Chondrocyte (in vitro differentiated cells): Measurements from ENCODE around the gene XKR7. TPM values are rescaled to one million over a fixed set of nuclear protein-coding genes. Genes with fewer than 3 reads are reported as not detected.
"Not testable (repeated sequence)": the region's sequence is repeated elsewhere in the genome, so short reads cannot be mapped to it uniquely, and the experiment has no call there.

Experiments
- DNase-seq: peaks from one replicate; pipeline ENCODE4 v3.0.0; 2021; ENCODE audit warnings: mixed read lengths, low spot score
- H3K27ac Mint-ChIP-seq: one replicate; pipeline ENCODE4 v1.8.0; 2021; ENCODE audit warnings: mild to moderate bottlenecking, moderate library complexity, mixed read lengths; ENCODE audit not compliant: unreplicated experiment
- H3K27me3 Mint-ChIP-seq: 2 replicates; pipeline ENCODE4 v1.8.0; 2021; ENCODE audit warnings: low read depth, mixed read lengths
- H3K36me3 Mint-ChIP-seq: 2 replicates; pipeline ENCODE4 v1.8.0; 2021; ENCODE audit warnings: low read depth, mixed read lengths
- H3K4me1 Mint-ChIP-seq: 2 replicates; pipeline ENCODE4 v1.8.0; 2021; ENCODE audit warnings: low read depth, mild to moderate bottlenecking, mixed read lengths
- H3K4me3 Mint-ChIP-seq: one replicate; pipeline ENCODE4 v1.8.0; 2021; ENCODE audit warnings: mild to moderate bottlenecking, moderate library complexity, mixed read lengths; ENCODE audit not compliant: unreplicated experiment
- H3K9me3 Mint-ChIP-seq: 2 replicates; pipeline ENCODE4 v1.8.0; 2021; ENCODE audit warnings: low read depth, mixed read lengths
- long read RNA-seq: library from polyadenylated mRNA; stranded (forward); transcript quantifications from one replicate; pipeline ENCODE4 v2.0.0, GENCODE V29; 2021
- total RNA-seq: library from RNA; stranded (reverse); gene quantifications from 3 replicates; pipeline ENCODE4 v1.2.1, GENCODE V29; 2021
- TF ChIP-seq, protein P1 (sequence below): fragments of 200-600 bp; sonication (generic); IDR thresholded peaks from 2 replicates; pipeline ENCODE4 v1.5.0; 2021; ENCODE audit warnings: antibody characterized with exemption, mild to moderate bottlenecking, moderate library complexity

Gene XKR7, protein sequence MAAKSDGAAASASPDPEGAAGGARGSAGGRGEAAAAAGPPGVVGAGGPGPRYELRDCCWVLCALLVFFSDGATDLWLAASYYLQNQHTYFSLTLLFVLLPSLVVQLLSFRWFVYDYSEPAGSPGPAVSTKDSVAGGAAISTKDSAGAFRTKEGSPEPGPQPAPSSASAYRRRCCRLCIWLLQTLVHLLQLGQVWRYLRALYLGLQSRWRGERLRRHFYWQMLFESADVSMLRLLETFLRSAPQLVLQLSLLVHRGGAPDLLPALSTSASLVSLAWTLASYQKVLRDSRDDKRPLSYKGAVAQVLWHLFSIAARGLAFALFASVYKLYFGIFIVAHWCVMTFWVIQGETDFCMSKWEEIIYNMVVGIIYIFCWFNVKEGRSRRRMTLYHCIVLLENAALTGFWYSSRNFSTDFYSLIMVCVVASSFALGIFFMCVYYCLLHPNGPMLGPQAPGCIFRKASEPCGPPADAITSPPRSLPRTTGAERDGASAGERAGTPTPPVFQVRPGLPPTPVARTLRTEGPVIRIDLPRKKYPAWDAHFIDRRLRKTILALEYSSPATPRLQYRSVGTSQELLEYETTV
- total RNA-seq = 0.02 TPM in 1 of 3 replicates, not detected in the others
- long read RNA-seq = 0 reads

DNA sequence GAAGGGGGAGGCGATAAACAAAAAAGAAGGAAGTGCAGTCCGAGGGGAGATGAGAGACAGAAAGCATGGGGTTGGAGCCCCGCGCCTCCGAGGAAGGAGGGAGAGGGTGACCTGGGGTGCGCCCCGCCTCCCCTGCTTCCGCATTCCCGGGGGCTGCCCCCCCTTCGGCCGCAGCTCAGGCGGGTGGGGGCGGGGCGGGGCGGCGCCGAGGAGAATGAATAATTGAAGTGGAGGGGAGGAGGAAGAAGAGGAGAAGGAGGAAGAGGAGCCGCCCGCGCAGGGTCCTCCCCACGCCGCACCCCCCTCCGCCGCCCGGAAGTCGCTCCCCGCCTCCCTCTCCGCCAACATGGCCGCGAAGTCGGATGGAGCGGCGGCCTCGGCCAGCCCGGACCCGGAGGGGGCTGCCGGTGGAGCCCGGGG is at the start of gene XKR7:
TSS of gene XKR7 (plus strand) at position 322 of the 420 bp plus-strand sequence. CDS start at position 347, 25 bp downstream.
- Mint-ChIP-seq H3K36me3 (no peaks in the 10 kb centered on the region), H3K4me1 (peaks cover 14% of the 10 kb centered on the region), H3K27me3 (peaks cover 71% of the 10 kb centered on the region), H3K27ac (no peak within 1 kb of the TSS), H3K9me3 (no peaks in the 10 kb centered on the region), H3K4me3 (peak within 1 kb of the TSS; percentile 83)
- no peak for DNase-seq
- TF ChIP-seq, protein P1, sequence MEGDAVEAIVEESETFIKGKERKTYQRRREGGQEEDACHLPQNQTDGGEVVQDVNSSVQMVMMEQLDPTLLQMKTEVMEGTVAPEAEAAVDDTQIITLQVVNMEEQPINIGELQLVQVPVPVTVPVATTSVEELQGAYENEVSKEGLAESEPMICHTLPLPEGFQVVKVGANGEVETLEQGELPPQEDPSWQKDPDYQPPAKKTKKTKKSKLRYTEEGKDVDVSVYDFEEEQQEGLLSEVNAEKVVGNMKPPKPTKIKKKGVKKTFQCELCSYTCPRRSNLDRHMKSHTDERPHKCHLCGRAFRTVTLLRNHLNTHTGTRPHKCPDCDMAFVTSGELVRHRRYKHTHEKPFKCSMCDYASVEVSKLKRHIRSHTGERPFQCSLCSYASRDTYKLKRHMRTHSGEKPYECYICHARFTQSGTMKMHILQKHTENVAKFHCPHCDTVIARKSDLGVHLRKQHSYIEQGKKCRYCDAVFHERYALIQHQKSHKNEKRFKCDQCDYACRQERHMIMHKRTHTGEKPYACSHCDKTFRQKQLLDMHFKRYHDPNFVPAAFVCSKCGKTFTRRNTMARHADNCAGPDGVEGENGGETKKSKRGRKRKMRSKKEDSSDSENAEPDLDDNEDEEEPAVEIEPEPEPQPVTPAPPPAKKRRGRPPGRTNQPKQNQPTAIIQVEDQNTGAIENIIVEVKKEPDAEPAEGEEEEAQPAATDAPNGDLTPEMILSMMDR = no peak

GRCh38 chr20:31918466-31919105 is 49.4 kb upstream of the XKR7 start:
- Mint-ChIP-seq H3K4me3 (no peak overlapping the region), H3K9me3 (no peaks in the 10 kb centered on the region), H3K36me3 (no peaks in the 10 kb centered on the region), H3K27ac (no peak overlapping the region), H3K4me1 (peaks cover 3% of the 10 kb centered on the region), H3K27me3 (peaks cover 49% of the 10 kb centered on the region)
- TF ChIP-seq, protein P1 = no peak
- peak; percentile 54 for DNase-seq

- H3K4me3 Mint-ChIP-seq = no peak overlapping the region
- H3K4me1 Mint-ChIP-seq = peaks cover 3% of the 10 kb centered on the region
- peaks cover 55% of the 10 kb centered on the region for H3K27me3 Mint-ChIP-seq
- DNase-seq = peak; percentile 47
- H3K36me3 Mint-ChIP-seq = no peaks in the 10 kb centered on the region
- TF ChIP-seq, protein P1 = no peak
- no peak overlapping the region for H3K27ac Mint-ChIP-seq
- H3K9me3 Mint-ChIP-seq = no peaks in the 10 kb centered on the region
These were observed 48.4 kb upstream of the XKR7 start for GRCh38 chr20:31919410-31920155.

- TF ChIP-seq, protein P1 = no peak
- Mint-ChIP-seq H3K9me3 (no peaks in the 10 kb centered on the region), H3K27ac (no peak overlapping the region), H3K27me3 (peaks cover 63% of the 10 kb centered on the region), H3K4me3 (no peak overlapping the region), H3K4me1 (peaks cover 3% of the 10 kb centered on the region), H3K36me3 (no peaks in the 10 kb centered on the region)
- DNase-seq = peak; percentile 62
These were observed 47.6 kb upstream of the XKR7 start for GRCh38 chr20:31920275-31920855.

DNA sequence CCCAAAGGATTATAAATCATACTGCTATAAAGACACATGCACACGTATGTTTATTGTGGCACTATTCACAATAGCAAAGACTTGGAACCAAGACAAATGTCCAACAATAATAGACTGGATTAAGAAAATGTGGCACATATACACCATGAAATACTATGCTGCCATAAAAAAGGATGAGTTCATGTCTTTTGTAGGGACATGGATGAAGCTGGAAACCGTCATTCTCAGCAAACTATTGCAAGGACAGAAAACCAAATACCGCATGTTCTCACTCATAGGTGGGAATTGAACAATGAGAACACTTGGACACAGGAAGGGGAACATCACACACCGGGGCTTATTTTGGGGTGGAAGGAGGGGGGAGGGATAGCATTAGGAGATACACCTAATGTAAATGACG is 46.5 kb upstream of the XKR7 start:
- H3K4me3 Mint-ChIP-seq, H3K27ac Mint-ChIP-seq, H3K4me1 Mint-ChIP-seq, DNase-seq, H3K9me3 Mint-ChIP-seq, H3K36me3 Mint-ChIP-seq: not testable (repeated sequence)
- peaks cover 73% of the 10 kb centered on the region for H3K27me3 Mint-ChIP-seq
